Endothelial cell (in vitro differentiated cells): Measurements from ENCODE around the gene ICAM4. TPM values are rescaled to one million over a fixed set of nuclear protein-coding genes. Genes with fewer than 3 reads are reported as not detected.

Experiments
- DNase-seq: peaks from one replicate; pipeline ENCODE4 v3.0.0; 2021; ENCODE audit warnings: low spot score
- H3K27ac Mint-ChIP-seq: one replicate; pipeline ENCODE4 v1.8.0; 2021; ENCODE audit warnings: mixed read lengths, inconsistent platforms; ENCODE audit not compliant: unreplicated experiment
- H3K27me3 Mint-ChIP-seq: one replicate; pipeline ENCODE4 v1.8.0; 2021; ENCODE audit warnings: mild to moderate bottlenecking, moderate library complexity, mixed read lengths, inconsistent platforms; ENCODE audit not compliant: unreplicated experiment
- H3K36me3 Mint-ChIP-seq: one replicate; pipeline ENCODE4 v1.8.0; 2021; ENCODE audit warnings: mild to moderate bottlenecking, low read depth, mixed read lengths, inconsistent platforms; ENCODE audit not compliant: unreplicated experiment
- H3K4me1 Mint-ChIP-seq: one replicate; pipeline ENCODE4 v1.8.0; 2021; ENCODE audit warnings: mild to moderate bottlenecking, mixed read lengths, inconsistent platforms; ENCODE audit not compliant: unreplicated experiment
- H3K4me3 Mint-ChIP-seq: one replicate; pipeline ENCODE4 v1.8.0; 2021; ENCODE audit warnings: mild to moderate bottlenecking, mixed read lengths, inconsistent platforms; ENCODE audit not compliant: unreplicated experiment
- H3K9me3 Mint-ChIP-seq: one replicate; pipeline ENCODE4 v1.8.0; 2021; ENCODE audit warnings: mixed read lengths, inconsistent platforms; ENCODE audit not compliant: unreplicated experiment
- CTCF ChIP-seq: fragments of 200-600 bp; sonication (generic); IDR thresholded peaks from one replicate; pipeline ENCODE4 v1.5.0; 2021; ENCODE audit warnings: antibody characterized with exemption; ENCODE audit not compliant: unreplicated experiment
- total RNA-seq: library from RNA; stranded (reverse); fragmentation: NEBNext Ultra II Directional; extraction: Animal tissue kit (Norgen Biotek cat#: 25700); gene quantifications from one replicate; pipeline ENCODE4 v1.2.1, GENCODE V29; 2021; ENCODE audit not compliant: unreplicated experiment

The ICAM4 gene
- total RNA-seq, 1 donor from 2014 or later: 0.36 TPM

GRCh38 chr19:10315335-10316214 is 28.8 kb downstream of the ICAM4 start, which contains the start of gene FDX2:
FDX2 (minus strand) TSS chr19:10316015; CDS start chr19:10315996, 19 bp downstream.
- peaks cover 6% of the 10 kb centered on the region for H3K4me1 Mint-ChIP-seq
- peaks cover 14% of the 10 kb centered on the region for H3K36me3 Mint-ChIP-seq
- no peaks in the 10 kb centered on the region for H3K9me3 Mint-ChIP-seq
- no peak for TF ChIP-seq CTCF
- H3K27ac Mint-ChIP-seq: peak within 1 kb of the TSS; percentile 50
- H3K27me3 Mint-ChIP-seq: peaks cover 8% of the 10 kb centered on the region
- peak; percentile 81 for DNase-seq
- peak within 1 kb of the TSS; percentile 94 for H3K4me3 Mint-ChIP-seq

GRCh38 chr19:10316229-10317044 is 29.7 kb downstream of the ICAM4 start:
- Mint-ChIP-seq H3K4me1 (peaks cover 6% of the 10 kb centered on the region), H3K4me3 (peak overlapping the region; percentile 94), H3K27me3 (peaks cover 8% of the 10 kb centered on the region), H3K27ac (no peak overlapping the region), H3K9me3 (no peaks in the 10 kb centered on the region), H3K36me3 (peaks cover 14% of the 10 kb centered on the region)
- DNase-seq: no peak
- TF ChIP-seq CTCF: no peak

GRCh38 chr19:10317045-10317856 is 30.5 kb downstream of the ICAM4 start:
- TF ChIP-seq CTCF: no peak
- Mint-ChIP-seq H3K4me1 (peaks cover 6% of the 10 kb centered on the region), H3K27ac (no peak overlapping the region), H3K9me3 (no peaks in the 10 kb centered on the region), H3K27me3 (peaks cover 13% of the 10 kb centered on the region), H3K4me3 (no peak overlapping the region), H3K36me3 (peaks cover 20% of the 10 kb centered on the region)
- DNase-seq: no peak

GRCh38 chr19:10317857-10318462 is 31.2 kb downstream of the ICAM4 start:
- H3K4me1 Mint-ChIP-seq: peaks cover 6% of the 10 kb centered on the region
- H3K4me3 Mint-ChIP-seq: no peak overlapping the region
- DNase-seq: no peak
- peaks cover 21% of the 10 kb centered on the region for H3K36me3 Mint-ChIP-seq
- TF ChIP-seq CTCF: no peak
- H3K27ac Mint-ChIP-seq: no peak overlapping the region
- peaks cover 13% of the 10 kb centered on the region for H3K27me3 Mint-ChIP-seq
- H3K9me3 Mint-ChIP-seq: no peaks in the 10 kb centered on the region
